ENCODE data around the gene NCLN. TPM values are rescaled to one million over a fixed set of nuclear protein-coding genes. Genes with fewer than 3 reads are reported as not detected.

The NCLN gene
- total and polyA plus RNA-seq, 7 donors: 15.4 to 86.1 (median 36.4) TPM

DNA sequence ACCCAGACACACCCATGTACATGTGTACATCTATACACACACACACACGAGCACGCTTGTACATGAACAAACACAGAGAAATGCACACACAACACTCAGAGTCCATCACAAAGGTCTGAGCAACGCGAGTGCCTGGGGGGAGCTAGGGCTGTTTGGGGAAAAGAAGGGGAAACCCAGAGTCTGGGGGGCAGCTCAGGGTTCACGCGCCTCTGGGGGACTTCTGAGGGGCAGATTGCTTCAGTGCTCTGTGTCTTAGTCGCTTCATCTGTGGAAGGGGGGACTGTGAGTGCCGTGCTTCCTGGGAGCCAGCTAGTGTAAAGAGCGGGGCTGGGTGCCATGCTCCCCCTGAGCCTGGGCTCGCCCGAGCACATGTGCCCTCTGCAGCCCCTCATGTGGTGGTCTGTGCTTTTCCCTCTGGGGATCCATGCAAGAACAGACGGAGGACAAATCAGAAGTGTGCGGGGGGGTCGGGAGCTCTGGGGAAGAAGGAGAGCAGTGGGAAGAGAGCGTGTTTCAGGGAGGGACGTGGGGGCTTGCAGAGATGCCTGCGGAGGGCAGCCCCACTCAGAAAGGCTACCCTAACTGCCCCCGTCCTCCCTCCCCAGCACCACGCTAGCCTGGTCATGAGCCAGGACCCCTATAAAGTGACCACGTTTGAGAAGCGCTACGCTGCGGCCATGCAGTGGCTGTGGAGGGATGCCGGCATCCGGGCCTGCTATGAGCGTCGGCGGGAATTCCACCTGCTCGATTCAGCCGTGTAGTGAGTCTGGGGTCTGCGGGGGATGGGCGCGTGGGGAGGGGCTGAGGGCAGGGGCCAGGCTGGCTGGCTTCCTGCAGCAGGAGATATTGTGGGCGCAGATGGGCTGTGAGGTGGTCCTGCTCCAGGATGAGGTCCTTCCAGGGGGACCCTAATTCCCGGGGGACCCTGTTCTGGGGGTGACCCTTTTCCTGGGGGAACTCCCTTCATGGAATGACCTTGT is 35.9 kb upstream of the NCLN start:
- no peak for DNase-seq
- intact Hi-C loops (cut with DNase I): no loop called here
- TF ChIP-seq, protein P1, sequence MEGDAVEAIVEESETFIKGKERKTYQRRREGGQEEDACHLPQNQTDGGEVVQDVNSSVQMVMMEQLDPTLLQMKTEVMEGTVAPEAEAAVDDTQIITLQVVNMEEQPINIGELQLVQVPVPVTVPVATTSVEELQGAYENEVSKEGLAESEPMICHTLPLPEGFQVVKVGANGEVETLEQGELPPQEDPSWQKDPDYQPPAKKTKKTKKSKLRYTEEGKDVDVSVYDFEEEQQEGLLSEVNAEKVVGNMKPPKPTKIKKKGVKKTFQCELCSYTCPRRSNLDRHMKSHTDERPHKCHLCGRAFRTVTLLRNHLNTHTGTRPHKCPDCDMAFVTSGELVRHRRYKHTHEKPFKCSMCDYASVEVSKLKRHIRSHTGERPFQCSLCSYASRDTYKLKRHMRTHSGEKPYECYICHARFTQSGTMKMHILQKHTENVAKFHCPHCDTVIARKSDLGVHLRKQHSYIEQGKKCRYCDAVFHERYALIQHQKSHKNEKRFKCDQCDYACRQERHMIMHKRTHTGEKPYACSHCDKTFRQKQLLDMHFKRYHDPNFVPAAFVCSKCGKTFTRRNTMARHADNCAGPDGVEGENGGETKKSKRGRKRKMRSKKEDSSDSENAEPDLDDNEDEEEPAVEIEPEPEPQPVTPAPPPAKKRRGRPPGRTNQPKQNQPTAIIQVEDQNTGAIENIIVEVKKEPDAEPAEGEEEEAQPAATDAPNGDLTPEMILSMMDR (IDR thresholded peaks at IDR 0.05): no peak

DNA sequence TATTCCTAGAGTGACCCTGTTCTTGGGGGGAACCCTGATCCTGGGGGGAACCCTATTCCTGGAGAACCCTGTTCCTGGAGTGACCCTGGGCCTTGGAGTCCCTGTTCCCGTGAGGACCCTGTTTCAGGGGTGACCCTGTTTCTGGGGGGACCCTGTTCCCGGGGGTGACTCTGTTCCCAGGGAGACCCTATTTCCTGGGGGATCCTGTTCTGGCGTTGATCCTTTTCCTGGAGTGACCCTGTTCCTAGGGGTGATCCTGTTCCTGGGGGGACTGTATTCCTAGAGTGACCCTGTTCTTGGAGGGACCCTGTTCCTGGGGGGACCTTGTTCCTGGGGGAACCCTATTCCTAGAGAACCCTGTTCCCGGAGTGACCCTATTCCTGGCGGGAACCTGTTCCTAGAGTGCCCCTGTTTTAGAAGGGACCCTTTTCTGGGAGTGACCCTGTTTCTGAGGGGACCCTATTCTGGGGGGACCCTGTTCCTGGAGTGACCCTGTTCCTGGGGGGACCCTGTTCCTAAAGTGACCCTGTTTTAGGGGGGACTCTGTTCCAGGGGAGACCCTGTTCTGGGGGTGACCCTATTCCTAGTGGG is 34.9 kb upstream of the NCLN start:
- TF ChIP-seq, protein P1 (IDR thresholded peaks at IDR 0.05): no peak
- 69 to 76% (median 71%) methylated on average over 5 of the region's 5 CpGs for WGBS, 3 donors
- Histone ChIP-seq H3K27ac (no peak overlapping the region), H3K4me1 (no peaks in the 10 kb centered on the region), H3K4me3 (no peak overlapping the region), H3K9me3 (no peaks in the 10 kb centered on the region), H3K27me3 (ENCODE audit: insufficient read depth in 3 of 3, low read length in 2 of 3) (peaks cover 0 to 18% (median 4%) of the 10 kb centered on the region in 3 donors), H3K36me3 (ENCODE audit: insufficient read depth in 1 of 2, low read depth in 1 of 2) (no peaks in the 10 kb centered on the region)
- DNase-seq (no peak), ATAC-seq (no peak)
- intact Hi-C loops (cut with DNase I): no loop called here

More for the DNA sequence above, 35.9 kb upstream of the NCLN start:
- H3K4me1 ChIP-seq: no peaks in the 10 kb centered on the region
- H3K27ac ChIP-seq: no peak overlapping the region
- 39 to 48% (median 42%) methylated on average over 35 of the region's 35 CpGs for WGBS, 3 donors
- H3K9me3 ChIP-seq: no peaks in the 10 kb centered on the region
- no peak for ATAC-seq
- peaks cover 0 to 18% (median 4%) of the 10 kb centered on the region in 3 donors for H3K27me3 ChIP-seq (ENCODE audit: insufficient read depth in 3 of 3, low read length in 2 of 3)
- no peaks in the 10 kb centered on the region for H3K36me3 ChIP-seq (ENCODE audit: insufficient read depth in 1 of 2, low read depth in 1 of 2)
- no peak overlapping the region for H3K4me3 ChIP-seq

DNA sequence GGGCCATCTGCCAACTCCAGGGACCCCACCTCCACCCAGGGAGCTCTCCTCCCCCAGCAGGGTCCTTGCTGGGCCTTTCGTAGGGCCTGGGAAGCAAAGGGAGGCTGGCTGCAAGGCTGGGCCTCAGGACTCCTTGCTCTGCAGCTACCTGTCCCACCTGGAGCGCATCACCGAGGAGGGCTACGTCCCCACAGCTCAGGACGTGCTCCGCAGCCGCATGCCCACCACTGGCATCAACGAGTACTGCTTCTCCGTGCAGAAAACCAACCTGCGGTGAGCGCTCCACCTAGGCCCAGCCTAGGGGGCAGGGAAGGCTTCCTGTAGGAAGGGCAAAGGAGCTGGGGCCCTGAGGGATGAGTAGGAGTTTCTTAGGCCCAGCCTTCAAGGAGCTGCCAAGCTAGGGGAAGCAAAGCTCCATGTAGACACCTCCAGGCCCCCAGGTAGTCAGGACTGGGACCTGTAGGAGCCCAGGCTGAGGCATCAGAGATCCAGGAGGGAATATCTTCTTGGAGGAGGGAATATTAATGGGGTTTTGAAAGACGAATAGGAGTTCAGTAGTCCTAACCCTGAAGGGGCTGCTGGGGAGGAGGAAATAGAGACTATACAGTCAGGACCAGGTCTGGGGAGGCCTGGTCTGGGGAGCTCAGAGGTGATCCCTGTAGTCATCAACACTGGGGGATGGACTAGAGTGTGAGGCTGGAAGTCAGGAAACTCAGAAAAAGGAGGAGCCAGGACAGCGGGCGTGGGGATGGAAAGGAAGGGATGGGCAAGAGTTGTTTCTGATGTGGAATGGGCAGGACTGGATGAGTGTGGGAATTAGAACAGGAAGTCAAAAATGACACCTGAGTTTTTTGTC is 33.9 kb upstream of the NCLN start:
- TF ChIP-seq, protein P1 (IDR thresholded peaks at IDR 0.05): no peak
- DNase-seq (no peak), ATAC-seq (no peak)
- no peaks in the 10 kb centered on the region for H3K9me3 ChIP-seq
- no peaks in the 10 kb centered on the region for H3K4me1 ChIP-seq
- H3K27ac ChIP-seq: no peak overlapping the region
- H3K36me3 ChIP-seq (ENCODE audit: insufficient read depth in 1 of 2, low read depth in 1 of 2): no peaks in the 10 kb centered on the region
- H3K27me3 ChIP-seq (ENCODE audit: insufficient read depth in 3 of 3, low read length in 2 of 3): peaks cover 0 to 18% (median 4%) of the 10 kb centered on the region in 3 donors
- intact Hi-C loops (cut with DNase I): no loop called here
- 71 to 78% (median 74%) methylated on average over 14 of the region's 14 CpGs for WGBS, 3 donors
- no peak overlapping the region for H3K4me3 ChIP-seq

DNA sequence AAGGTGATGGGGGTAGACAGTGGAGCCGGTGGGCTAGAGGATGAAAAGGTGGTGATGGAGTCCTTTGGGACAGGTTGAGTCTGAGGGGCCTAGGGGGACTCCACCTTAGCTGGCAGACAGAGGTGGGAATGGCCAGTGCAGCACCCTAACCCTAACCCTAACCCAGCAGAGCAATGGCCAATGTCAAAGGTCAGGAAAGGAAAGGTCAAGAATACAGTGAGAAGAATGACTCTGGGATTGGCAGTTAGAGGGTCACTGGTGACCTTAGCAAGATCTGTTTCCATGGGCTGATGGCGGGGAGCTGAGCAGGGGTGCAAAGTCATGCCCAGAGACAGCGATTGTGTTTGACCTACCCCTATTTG is 33.3 kb upstream of the NCLN start:
- TF ChIP-seq, protein P1 (IDR thresholded peaks at IDR 0.05): no peak
- intact Hi-C loops (cut with DNase I): no loop called here
- no peak overlapping the region for H3K4me3 ChIP-seq
- H3K36me3 ChIP-seq (ENCODE audit: insufficient read depth in 1 of 2, low read depth in 1 of 2): no peaks in the 10 kb centered on the region
- H3K4me1 ChIP-seq: no peaks in the 10 kb centered on the region
- ATAC-seq (no peak), DNase-seq (no peak)
- no peak overlapping the region for H3K27ac ChIP-seq
- 81 to 92% (median 89%) methylated on average over 3 of the region's 3 CpGs for WGBS, 3 donors
- H3K9me3 ChIP-seq: no peaks in the 10 kb centered on the region
- peaks cover 0 to 18% (median 4%) of the 10 kb centered on the region in 3 donors for H3K27me3 ChIP-seq (ENCODE audit: insufficient read depth in 3 of 3, low read length in 2 of 3)

All from psoas muscle (tissue), 8 donors.